Sigmoid colon (tissue), 3 donors: ENCODE results near the gene NFE2L1.

Experiments used
- CTCF ChIP-seq, 4 experiments: fragments of 450-650 bp in 3 of 4; fragments of 200-600 bp in 1 of 4; IDR thresholded peaks; one replicate each; pipeline ENCODE4 v1.5.1; 2016 to 2019; ENCODE audit warnings: antibody characterized with exemption in 4 of 4, mild to moderate bottlenecking in 3 of 4, moderate library complexity in 2 of 4
- POLR2A ChIP-seq, 2 donors: fragments of 450-650 bp; IDR thresholded peaks; one replicate each; pipeline ENCODE4 v1.6.1; 2016; ENCODE audit warnings: antibody characterized with exemption in 2 of 2, mild to moderate bottlenecking in 2 of 2, moderate library complexity in 2 of 2

DNA sequence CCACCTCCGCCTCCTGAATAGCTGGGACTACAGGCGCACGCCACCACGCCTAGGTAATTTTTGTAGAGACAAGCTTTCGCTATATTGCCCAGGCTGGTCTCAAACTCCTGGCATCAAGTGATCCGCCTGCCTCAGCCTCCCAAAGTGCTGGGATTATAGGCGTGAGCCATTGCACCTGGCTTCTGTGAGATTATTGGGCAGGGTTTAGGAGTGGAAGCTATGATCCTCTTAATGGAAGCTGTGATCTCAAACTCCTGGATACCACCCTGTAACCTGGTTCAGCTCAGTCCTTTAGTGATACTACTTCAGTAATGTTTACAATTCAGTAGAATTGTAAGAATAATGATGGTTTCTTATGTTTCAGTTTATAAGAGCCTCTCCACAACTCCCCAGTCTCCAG is 14.1 kb downstream of the NFE2L1 start:
- TF ChIP-seq CTCF (IDR thresholded peaks at IDR 0.05), result no peak
- TF ChIP-seq POLR2A (IDR thresholded peaks at IDR 0.05), result no peak
